ENCODE data around the gene INAFM1.
"Not testable (repeated sequence)": the region's sequence is repeated elsewhere in the genome, so short reads cannot be mapped to it uniquely, and the experiment has no call there.

Gene INAFM1

DNA sequence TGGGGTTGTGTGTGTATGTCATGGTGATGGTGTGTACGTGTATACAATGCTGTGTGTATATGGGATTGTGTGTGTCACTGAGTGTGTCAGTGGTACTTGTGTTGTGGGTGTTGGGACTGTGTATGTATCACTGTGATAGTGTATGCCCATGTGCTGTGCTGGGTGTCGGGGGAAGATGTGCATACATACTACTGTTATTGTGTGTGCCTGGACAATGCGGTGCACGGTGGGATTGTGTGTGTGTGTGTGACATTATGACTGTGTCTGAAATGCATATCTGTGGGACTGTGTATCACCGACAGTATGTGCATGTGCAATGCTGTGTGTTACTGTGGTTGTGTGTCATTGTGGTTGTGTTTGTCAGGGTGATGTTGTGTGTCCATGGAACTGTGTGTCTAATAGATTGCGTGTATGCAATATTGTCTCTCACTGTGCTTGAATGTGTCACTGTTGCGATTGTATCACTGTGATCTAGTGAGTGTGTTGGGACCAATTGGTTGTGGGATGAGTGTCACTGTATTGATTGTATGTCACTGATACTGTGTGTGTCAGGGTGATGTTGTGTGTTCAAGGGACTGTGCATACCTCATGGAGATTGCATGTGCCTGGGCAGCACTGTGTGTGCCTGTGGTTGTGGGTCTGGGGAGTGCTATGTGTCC, 32.6 kb upstream of the INAFM1 start:
- DNase-seq: no peak

DNA sequence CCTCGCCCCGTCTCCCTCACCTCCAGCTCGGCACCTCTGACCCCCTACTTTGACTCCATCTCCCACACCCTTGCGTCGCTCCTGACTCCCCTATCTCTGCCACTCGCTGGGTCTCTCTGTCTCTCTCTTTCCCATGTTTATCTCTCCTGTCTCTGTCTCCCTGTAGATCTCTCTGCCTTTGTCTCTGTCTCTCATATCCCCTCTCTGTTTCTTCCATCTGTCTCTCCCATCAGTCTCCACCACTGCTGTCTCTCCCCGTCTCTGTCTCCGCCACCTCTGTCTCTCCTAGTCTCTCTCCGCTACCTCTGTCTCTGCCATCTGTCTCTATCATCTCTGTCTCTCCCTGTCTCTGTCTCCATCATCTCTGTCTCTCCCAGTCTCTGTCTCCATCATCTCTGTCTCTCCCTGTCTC, 31.3 kb upstream of the INAFM1 start:
- no peak for DNase-seq

DNA sequence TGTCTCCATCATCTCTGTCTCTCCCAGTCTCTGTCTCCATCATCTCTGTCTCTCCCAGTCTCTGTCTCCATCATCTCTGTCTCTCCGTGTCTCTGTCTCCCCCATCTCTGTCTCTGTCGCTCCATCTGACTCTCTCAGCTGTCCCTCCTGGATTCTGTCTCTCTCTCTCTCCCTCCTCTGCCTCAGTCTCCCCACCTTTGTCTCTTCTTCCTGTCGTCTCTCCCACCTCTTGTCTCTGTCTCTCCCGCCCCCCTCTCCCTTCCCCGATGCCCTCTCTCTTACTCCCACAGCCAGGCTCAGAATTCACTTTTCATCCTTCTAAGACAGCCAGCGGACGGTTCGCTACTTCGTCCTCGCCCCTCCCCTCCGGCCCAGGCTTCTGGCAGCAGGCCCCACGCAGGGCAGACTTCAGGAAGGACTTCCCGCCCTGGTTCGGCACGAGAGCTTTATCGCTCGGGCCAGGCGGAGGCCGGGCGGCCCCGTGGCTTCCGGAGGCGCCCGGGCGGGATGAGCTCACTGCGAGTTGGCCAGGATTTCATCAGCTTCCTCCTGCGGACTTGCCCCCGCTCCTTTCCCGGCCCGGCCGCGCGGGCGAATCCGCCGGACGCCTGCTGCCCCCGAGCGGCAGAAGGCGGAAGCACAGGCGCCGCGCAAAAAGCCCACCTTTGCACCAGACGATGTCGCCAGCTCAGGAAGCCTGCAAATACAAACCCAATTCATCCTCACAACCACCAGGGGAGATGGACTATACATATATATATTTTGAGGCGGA, 30.7 kb upstream of the INAFM1 start:
- DNase-seq: peak; percentile 91

DNA sequence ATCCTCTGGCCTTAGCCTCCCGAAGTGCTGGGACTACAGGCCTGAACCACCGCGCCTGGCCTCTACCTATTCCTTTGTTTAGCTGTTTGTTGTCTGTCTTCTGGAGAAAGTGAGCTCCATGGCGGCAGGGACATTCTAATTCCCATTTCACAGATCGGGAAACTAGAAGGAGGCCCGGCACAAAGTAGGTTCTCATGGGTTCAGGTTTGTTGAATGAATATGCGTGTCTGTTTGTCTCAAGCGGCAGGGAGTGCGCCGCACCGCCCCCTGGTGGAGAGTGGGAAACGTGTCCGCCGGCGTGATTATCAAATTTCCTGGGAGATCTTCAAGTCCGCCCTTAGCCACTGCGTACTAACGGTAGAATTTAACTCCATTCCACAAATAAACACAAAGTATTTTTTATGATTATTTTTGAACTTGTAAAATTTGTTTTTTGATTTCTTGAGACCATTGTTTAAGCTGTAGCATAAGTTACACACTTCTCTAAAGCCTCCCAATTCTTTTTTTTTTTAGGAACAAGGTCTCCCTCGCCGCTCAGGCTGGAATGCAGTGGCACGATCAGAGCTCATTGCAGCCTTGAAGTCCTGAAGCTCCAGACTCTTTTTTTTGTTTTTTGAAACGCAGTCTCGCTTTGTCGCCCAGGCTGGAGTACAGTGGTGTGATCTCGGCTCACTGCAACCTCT, 27.2 kb upstream of the INAFM1 start:
- DNase-seq: peak; percentile 78

DNA sequence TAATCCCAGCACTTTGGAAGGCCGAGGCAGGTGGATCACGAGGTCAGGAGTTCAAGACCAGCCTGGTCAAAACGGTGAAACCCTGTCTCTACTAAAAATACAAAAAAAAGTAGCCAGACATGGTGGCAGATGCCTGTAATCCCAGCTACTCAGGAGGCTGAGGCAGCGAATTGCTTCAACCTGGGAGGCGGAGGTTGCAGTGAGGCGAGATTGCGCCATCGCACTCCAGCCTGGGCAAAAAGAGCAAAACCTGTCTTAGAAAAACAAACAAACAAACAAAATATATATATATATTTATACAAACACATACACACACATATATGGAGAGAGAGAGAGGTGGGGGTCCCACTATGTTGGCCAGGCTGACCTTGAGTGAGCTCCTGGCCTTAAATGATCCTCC, 21.7 kb upstream of the INAFM1 start:
- DNase-seq: not testable (repeated sequence)

DNA sequence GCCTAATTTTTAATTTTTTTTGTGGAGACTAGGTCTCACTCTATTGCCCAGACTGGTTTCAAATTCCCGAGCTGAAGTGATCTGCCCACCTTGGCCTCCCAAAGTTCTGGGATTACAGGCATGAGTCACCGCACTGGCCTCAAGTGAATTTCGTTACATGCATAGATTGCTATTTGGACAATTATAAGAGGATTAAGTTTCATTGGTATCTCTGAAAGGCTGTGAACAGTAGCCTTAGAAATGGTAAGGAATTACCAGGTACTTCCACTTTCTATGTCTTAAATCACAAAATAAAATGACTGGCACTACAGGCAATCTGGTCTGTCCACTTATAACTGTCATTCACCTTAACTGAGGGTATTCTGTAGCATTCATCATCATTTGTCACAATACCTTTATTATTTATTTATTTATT, 21.2 kb upstream of the INAFM1 start:
- DNase-seq: no peak

DNA sequence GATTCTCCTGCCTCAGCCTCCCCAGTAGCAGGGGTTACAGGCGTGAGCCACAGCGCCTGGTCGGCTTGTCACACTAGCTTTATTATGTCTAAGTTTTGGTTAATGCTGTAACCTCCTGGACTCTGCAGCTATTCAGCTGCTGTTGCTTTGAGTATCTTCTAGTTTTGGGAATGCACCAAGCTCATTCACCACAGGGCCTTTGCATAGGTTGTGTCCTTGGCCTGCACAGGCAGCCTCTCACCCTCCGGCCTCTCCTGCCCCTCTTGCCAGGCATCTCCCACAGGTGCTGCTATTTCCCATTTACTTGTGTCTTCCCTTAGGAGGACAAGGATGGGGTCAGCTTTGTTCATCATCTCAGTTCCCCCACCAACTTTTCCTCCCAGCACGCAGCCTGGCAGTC, 20.7 kb upstream of the INAFM1 start:
- no peak for DNase-seq

DNA sequence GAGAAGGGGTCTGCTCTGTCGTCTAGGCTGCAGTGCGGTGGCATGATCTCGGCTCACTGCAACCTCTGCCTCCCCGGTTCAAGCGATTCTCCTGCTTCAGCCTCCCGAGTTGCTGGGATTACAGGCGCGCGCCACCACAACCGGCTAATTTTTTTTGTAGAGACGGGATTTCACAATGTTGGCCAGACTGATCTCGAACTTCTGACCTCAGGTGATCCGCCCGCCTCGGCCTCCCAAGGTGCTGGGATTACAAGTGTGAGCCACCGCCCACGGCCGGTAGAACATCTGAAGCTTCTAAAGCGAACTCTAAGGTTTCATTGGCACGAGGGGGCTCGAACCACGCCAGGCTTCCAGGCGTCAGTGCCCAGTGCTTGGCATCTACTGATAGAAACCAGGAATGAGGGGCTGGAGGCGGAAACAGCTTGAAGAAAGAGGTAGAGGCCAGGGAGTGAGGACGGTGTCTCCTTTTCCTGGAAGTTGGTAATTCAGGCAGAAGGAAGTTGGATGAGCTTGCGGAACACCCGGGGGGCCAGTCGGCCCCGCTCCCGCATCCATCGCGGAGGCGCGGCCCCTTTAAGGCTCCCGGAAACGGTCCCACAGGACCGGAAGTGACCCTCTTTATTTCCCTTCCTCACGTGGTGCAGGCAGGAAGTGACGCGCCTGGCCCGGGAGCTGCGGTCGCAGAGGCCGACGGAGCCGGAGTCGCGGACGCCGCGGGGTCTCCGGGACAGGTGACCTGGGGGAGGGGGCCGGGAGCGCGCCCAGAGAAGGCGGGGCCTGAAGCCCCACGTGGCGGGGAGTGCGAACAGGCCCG, 18.6 kb upstream of the INAFM1 start, which contains the start of gene CCDC9:
Gene CCDC9 (plus strand): TSS at position 647 of the 814 bp plus-strand sequence. CDS start 1,876 bp downstream, outside the sequence.
- peak; percentile 96 for DNase-seq

DNA sequence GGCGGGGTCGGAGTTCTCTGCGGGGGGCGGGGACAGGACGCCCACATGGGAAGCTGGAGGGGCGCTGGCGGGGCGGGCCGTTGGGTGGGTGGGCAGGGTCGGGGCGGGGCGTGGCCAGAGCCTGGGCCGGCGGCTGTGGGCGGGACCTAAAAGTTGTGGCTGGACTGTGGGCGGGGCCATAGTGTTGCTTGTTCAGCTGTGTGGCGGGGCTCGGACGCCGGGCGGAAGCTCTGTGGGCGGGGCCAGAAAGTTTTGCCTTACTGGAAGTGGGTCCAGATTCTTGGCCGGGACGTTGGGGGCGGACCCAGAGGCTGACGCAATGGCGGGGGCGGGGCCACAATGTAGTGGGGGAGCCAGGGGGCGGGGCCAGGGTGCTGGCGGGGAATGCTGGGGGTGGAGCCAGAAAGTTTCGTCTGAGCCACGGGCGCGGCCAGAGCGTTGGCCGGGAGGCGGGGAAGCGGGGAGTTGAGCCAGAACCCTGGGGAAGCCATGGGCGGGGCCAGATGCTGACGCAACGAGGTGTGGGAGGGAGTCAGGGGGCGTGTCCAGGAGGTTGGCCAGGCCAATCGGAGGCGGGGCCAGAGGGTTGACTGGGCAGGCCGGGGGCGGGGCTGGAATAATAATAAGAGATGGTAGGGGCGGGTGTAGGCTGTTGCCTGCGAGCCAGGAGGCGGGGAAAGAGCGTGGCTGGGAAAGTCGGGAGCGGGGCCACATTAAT, 17.8 kb upstream of the INAFM1 start:
- peak; percentile 99 for DNase-seq

DNA sequence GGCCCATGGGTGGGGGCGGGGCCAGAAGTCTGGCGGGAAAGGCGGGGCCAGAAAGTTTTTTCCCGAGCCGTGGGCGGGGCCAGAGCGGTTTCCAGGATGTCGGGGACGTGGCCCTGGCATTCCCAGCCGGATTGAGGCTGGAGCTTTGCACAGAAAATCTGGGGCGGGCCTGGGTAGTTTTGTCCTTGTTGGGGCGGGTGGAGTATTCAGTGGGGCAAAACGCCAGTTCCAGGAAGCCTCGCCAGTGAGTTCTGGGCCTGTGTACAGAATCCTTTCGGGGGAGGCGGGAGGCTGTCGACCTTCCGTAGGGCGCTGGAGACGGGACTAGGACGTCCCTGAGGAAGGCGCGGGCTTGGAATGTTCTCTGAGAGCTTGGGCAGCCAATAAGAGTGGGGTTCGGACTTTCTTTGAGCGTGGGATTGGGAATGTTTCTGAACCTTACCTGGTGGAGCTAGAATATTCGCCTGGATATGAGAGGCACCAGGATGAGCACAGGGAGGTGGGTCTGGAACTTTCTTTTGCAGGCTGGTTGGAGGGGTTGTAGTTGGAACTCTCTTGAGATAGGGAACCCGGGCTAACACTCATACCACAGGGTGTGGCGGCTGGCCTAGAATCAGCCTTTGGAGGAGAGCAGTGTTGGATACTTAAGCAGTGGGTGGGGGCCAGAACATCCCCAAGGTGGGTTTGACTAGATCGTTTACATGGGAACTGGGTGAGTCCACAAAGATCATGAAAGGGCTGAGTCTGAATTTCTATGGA, 17.1 kb upstream of the INAFM1 start:
- DNase-seq: no peak

DNA sequence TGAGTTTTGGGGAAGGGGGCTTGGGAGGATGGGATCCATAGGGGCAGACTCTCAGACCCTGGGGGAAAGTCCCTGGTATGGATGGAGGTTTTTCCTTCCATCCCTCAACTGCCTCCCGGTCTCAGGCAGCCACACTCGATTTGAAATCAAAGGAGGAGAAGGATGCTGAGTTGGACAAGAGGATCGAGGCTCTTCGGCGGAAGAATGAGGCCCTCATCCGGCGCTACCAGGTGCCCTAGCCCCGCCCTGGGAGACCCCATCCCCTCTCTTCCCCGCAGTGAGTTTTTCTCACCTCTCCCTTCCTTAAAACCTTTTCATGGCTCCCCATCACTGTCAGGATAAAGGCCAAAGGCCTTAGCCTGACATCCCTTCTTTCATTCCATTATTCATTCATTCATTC, 16.3 kb upstream of the INAFM1 start:
- no peak for DNase-seq

DNA sequence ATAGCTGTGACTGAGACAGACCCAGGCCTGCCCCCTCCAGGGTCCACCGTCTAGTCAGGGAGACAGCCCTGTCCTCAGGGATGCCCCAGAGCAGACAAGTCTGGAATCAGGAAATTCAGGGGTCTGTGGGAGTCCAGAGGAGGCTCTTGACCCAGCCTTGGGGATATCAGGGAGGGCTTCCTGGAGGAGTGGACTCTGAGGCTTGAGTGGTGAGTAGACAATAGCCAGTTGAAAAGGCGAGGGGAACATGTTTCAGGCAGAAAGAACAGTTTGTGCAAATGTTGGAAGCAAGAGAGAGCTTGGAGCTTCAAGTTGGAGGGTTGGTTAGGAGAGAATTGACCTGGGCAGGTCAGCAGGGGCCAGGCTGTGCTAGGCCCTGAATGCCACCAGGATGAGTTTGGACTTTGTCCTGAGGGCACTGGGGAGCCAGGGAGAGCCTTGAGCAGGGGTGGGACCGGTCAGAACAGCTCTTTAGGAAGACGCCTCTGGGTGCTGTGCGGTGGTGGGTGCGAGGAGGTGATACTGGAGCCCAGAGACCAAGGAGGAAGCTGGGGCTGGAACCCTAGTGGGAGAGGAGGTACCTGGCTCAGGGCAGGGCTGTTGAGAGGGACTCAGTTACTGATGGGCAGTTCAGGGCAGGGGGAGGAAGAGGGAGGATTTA, 15.7 kb upstream of the INAFM1 start:
- no peak for DNase-seq

DNA sequence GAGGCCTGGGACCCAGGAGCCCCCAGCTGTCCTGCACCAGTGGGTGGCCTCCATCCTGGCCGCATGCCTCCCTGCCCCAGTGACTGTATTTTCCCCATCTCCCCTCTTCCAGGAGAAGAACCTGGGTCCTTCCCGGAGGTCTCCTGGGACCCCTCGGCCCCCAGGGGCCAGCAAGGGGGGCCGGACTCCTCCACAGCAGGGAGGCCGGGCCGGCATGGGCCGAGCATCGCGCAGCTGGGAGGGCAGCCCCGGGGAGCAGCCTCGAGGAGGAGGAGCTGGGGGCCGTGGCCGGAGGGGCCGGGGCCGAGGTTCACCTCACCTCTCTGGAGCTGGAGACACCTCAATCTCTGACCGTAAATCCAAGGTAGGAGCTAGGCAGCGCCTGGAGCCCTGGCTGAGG, 14.2 kb upstream of the INAFM1 start:
- DNase-seq: no peak

DNA sequence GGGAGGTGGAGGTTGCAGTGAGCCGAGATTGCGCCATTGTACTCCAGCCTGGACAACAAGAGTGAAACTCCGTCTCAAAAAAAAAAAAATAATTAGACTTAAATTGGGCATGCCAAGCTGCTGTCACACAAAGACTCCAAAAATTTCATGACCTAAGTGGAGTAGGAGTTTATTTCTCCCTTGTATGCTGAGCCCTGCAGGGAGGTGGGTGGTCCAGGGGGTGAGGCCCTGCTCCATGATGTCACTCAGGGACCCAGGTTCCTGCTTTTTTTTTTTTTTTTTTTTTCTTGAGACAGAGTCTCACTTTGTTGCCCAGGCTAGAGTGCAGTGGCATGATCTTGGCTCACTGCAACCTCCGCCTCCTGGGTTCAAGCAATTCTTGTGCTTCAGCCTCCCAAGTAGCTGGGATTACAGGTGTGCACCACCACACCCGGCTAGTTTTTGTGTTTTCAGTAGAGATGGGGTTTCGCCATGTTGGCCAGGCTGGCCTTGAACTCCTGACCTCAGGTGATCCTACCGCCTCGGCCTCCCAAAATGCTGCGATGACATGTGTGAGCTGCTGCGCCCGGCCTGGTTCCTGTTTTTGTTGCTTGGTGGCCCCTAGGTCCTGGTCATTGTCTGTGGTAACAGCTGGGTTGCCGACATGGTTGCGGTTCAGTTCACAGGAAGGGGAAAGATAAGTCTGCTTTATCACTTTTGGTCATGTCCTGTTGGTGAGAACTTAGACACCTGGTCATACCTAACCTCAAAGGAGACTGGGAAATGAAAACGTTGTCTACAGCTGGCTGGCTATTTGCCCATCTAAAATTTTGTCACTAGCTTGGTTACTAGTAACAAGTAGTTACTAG, 12.5 kb upstream of the INAFM1 start:
- not testable (repeated sequence) for DNase-seq

DNA sequence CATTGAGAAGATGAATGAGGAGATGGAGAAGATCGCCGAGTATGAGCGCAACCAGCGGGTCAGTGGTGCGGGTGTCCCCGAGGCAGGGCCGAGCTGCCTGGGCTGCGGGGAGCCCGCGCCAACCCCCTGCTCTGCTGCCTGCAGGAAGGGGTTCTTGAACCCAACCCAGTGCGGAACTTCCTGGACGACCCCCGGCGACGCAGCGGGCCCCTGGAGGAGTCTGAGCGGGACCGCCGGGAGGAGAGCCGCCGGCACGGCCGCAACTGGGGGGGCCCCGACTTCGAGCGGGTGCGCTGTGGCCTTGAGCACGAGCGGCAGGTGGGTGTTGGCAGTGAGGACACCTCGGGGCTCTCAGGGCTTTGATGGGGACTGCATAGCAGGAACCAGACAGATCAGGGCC, 10.1 kb upstream of the INAFM1 start:
- no peak for DNase-seq

DNA sequence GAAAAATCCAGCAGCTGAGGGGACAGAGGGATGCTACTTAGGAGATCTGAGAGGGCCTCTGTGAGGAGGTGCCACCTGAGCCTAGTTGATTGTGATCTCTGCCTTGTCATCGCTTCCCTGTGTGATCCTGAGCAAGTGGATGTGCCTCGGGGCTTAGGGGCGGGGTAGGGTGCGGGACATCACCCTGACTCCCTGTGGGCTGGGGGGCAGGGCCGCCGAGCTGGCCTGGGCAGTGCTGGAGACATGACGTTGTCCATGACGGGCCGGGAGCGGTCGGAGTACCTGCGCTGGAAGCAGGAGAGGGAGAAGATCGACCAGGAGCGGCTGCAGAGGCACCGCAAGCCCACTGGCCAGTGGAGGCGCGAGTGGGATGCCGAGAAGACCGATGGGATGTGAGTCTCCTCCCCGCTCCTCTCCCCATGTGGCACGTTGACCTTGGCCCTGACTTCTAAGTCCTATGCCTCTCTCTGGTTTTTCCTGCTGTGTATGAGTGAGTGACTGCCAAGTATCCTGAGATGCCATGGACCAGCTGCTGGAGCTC, 8.2 kb upstream of the INAFM1 start:
- DNase-seq: no peak

DNA sequence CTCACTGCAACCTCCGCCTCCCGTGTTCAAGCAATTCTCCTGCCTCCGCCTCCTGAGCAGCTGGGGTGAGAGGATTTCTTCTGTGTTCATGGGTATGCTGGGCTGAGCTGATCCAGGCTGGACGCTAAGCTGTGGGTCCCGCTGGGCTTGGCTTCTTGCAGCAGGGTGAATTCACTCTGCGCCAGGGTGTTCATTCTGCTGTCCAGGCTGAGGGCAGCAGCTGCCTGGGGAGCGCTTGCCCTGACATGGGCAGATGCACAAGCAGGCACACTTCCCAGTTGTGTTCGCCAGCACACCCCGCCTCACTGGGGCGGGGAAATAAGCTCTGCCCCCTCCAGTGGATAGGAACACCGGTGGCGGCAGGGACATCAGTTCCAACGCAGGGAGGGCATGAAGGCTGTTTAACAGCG, 7.3 kb upstream of the INAFM1 start:
- DNase-seq: no peak

DNA sequence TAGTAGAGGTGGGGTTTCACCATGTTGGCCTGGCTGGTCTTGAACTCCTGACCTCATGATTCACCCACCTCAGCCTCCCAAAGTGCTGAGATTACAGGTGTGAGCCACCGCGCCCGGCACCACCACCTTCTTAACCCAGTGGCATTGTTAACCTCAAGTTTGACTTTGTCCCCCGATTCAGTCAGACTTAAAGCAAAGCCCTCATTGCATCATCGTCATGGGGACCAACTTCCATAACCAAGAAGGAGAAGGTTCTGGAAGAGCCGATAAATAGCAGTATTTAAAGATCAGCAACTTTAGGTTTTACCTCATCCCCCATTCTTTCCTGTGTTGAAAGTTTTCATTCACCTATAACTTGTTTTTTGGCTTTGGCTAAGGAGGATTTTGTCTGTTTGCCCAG, 6.7 kb upstream of the INAFM1 start:
- DNase-seq: no peak

DNA sequence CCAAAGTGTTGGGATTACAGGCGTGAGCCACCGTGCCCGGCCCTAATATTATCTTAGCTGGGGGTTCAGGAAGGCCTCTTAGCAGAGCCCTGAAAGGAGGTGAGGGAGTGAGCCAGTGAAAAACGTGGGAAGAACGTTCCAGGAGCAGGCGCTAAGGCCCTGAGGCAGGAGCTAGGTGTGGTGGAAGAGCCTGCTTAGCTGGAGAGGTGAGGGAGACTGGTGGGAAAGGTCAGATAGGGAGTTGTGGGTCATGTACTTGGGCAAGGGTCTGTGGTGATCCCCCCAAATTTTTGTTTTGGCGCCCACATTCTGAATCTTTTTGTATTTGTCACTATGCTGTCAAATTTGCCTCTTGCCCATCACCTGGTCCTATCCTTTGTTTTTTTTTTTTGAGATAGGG, 5.1 kb upstream of the INAFM1 start:
- no peak for DNase-seq

DNA sequence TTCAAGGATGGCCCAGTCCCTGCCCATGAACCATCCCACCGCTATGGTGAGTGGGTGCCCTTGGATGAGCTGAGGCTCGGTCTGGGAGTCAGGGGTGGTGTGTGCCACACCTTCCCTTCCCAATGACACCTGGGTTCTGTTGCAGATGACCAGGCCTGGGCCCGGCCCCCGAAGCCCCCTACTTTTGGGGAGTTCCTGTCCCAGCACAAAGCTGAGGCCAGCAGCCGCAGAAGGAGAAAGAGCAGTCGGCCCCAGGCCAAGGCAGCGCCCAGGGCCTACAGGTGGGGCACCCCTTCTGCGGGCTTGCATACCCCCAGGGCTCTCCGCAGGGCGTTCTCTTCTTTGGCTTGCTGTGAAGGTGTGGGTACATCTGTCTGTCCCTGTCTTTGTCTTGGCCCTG, 4.3 kb upstream of the INAFM1 start:
- no peak for DNase-seq
